Skin of body (tissue), 2 donors: Measurements from ENCODE around the gene ANKRD36B. TPM values are rescaled to one million over a fixed set of nuclear protein-coding genes. Genes with fewer than 3 reads are reported as not detected.
"Not testable (repeated sequence)": the region's sequence is repeated elsewhere in the genome, so short reads cannot be mapped to it uniquely, and the experiment has no call there.

Experiments
- DNase-seq: peaks from one replicate; lab custom pipeline; 2025; lab: John Stamatoyannopoulos, UW
- total RNA-seq: library from RNA; depleted of rRNA; stranded (reverse); fragments of >200 nt; gene quantifications from one replicate; pipeline ENCODE4 v1.2.3, GENCODE V29; 2014

The ANKRD36B gene
- total RNA-seq: 104 TPM

- DNase-seq: not testable (repeated sequence)
Measured at GRCh38 chr2:97589598-97590510, at the start of gene ANKRD36B. Gene ANKRD36B (minus strand): TSS chr2:97589877. CDS start chr2:97589685, 192 bp downstream.

- DNase-seq: not testable (repeated sequence)
Measured at GRCh38 chr2:97626049-97626430, 36.4 kb upstream of the ANKRD36B start.

- not testable (repeated sequence) for DNase-seq
Measured at GRCh38 chr2:97625354-97626048, 35.8 kb upstream of the ANKRD36B start.

GRCh38 chr2:97622976-97623375 is 33.3 kb upstream of the ANKRD36B start:
- DNase-seq: not testable (repeated sequence)

- not testable (repeated sequence) for DNase-seq
Measured at GRCh38 chr2:97620492-97620891, 30.8 kb upstream of the ANKRD36B start.

GRCh38 chr2:97618939-97619827 is 29.5 kb upstream of the ANKRD36B start:
- not testable (repeated sequence) for DNase-seq

- no peak for DNase-seq
Measured at GRCh38 chr2:97617911-97618310, 28.2 kb upstream of the ANKRD36B start.

GRCh38 chr2:97615746-97616145 is 26.1 kb upstream of the ANKRD36B start:
- DNase-seq: not testable (repeated sequence)

- DNase-seq: not testable (repeated sequence)
Measured at GRCh38 chr2:97611895-97612294, 22.2 kb upstream of the ANKRD36B start.

- not testable (repeated sequence) for DNase-seq
Measured at GRCh38 chr2:97608745-97609144, 19.1 kb upstream of the ANKRD36B start.

GRCh38 chr2:97605524-97606339 is 16.1 kb upstream of the ANKRD36B start:
- DNase-seq: not testable (repeated sequence)

- not testable (repeated sequence) for DNase-seq
Measured at GRCh38 chr2:97605109-97605508, 15.4 kb upstream of the ANKRD36B start.

GRCh38 chr2:97601537-97601936 is 11.9 kb upstream of the ANKRD36B start:
- DNase-seq: not testable (repeated sequence)

GRCh38 chr2:97596180-97596579 is 6.5 kb upstream of the ANKRD36B start:
- not testable (repeated sequence) for DNase-seq

GRCh38 chr2:97593520-97593919 is 3.8 kb upstream of the ANKRD36B start:
- DNase-seq: not testable (repeated sequence)

GRCh38 chr2:97590515-97591394 is 1.1 kb upstream of the ANKRD36B start:
- DNase-seq: not testable (repeated sequence)

GRCh38 chr2:97589257-97589597 is 450 bp downstream of the ANKRD36B start:
- DNase-seq: not testable (repeated sequence)

GRCh38 chr2:97565674-97566073 is 24.0 kb downstream of the ANKRD36B start:
- not testable (repeated sequence) for DNase-seq

GRCh38 chr2:97552406-97552805 is 37.3 kb downstream of the ANKRD36B start:
- not testable (repeated sequence) for DNase-seq
